Islet precursor cell (in vitro differentiated cells): ENCODE data around the gene HLA-F.

Experiments
- DNase-seq: peaks from one replicate; pipeline ENCODE4 v3.0.0-alpha.2; 2018

Gene HLA-F

DNA sequence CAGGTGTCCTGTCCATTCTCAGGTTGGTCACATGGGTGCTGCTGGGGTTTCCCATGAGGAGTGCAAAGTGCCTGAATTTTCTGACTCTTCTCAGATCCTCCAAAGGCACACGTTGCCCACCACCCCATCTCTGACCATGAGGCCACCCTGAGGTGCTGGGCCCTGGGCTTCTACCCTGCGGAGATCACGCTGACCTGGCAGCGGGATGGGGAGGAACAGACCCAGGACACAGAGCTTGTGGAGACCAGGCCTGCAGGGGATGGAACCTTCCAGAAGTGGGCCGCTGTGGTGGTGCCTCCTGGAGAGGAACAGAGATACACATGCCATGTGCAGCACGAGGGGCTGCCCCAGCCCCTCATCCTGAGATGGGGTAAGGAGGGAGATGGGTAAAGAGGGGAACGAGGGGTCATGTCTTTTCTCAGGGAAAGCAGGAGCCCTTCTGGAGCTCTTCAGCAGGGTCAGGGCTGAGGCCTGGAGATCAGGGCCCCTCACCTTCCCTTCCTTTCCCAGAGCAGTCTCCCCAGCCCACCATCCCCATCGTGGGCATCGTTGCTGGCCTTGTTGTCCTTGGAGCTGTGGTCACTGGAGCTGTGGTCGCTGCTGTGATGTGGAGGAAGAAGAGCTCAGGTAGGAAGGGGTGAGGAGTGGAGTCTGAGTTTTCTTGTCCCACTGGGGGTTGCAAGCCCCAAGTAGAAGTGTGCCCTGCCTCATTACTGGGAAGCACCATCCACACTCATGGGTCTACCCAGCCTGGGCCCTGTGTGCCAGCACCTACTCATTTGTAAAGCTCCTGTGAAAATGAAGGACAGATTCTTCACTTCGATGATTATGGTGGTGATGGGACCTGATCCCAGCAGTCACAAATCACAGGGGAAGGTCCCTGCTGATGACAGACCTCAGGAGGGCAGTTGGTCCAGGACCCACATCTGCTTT lies 2.0 kb downstream of the HLA-F start:
- no peak for DNase-seq

DNA sequence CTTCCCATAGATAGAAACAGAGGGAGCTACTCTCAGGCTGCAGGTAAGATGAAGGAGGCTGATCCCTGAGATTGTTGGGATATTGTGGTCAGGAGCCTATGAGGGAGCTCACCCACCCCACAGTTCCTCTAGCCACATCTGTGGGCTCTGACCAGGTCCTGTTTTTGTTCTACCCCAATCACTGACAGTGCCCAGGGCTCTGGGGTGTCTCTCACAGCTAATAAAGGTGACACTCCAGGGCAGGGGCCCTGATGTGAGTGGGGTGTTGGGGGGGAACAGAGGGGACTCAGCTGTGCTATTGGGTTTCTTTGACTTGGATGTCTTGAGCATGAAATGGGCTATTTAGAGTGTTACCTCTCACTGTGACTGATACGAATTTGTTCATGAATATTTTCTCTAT lies 2.8 kb downstream of the HLA-F start:
- no peak for DNase-seq

DNA sequence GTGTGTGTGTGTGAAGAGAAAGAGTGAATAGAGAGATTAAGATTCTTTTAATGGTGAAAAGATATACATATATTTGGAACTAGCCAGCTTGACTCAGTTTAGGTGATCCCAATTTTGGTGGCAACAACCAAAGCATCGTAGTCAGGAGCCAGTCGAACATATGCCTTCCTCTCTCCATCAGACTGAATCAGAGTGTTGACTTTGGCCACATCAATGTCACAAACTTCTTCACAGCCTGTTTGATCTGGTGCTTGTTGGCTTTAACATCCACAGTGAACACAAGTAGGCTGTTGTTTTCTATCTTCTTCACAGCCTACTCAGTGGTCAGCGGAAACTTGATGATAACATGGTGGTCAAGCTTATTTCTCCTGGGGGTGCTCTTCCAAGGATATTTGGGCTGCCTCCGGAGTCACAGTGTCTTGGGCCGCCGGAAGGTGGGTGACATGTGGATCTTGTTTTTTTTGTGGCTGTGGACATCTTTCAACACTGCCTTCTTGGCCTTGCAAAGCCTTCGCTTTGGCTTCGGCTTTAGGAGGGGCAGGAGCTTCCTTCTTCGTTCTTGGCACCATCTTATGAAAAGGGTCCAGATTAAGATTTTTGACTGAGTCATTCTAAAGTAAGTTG lies 3.4 kb downstream of the HLA-F start:
- no peak for DNase-seq

DNA sequence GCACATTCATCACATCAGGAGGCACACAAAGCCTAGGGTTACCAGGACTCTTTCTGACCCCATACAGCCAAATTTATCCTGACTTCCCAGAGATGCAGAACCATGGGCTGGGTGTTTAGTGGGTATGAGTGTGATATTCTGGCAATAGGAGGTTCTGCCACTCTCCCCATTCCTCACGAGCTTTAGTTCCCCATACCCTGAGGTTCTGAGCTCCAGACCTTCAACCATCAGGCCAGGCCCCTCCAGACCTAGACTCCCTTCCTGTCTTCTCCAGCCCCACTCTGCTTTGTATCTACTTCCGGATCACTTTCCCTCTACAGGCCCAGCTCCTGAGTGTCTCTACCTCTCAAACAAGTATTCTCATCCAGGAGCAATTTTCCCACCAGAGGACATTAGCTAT lies 4.4 kb downstream of the HLA-F start:
- no peak for DNase-seq

DNA sequence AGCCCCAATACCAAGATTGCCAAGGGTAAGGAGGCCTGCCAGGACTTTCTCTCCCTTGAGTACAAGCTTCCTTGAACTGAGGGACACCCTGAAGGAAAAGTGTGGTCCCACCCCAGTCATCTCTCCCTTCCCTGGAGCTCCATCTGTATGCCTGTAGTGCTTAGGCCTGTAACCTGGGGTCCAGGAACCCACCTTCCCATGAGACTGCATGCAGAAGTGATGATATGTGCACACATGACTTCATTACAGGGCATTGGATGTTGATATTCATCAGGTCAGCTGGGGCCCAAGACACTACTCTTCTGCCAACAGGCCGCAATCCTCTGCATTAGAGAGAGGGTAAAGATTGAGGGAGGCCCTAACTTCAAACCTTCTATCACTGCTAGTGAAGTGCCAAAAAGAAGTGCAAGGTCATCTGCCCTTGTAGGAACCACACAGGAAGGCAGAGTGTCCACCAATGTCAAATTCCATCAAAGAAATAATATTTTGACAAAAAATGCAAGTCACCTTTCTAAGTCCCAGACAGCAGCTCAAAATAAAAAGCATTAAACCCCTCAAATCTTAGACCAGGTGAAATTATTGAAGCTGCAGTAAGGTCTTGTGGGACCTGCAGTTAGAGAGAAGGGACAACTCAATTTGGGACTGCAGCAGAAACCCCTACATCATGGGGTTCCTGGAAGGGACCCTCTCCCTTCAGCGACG lies 5.1 kb downstream of the HLA-F start:
- DNase-seq, result no peak

DNA sequence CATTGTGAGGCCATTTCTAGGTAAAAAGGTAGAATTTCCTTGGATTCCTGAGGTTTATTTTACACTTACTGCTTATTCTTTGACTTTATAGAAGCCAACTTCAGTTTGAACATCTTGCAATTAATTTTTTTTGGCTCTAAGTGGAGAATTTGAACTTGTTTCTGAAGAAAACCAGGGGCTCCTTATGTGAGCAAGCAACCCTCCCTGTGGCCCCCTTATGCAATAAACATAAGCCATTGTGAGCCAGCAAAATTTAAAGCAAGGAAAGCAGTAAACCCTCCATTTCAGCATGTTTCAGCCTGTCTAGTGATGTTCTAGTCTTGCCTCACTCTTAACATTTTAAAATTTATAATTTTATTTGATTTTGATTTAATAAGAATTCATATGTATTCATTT lies 5.6 kb downstream of the HLA-F start:
- DNase-seq, result no peak

DNA sequence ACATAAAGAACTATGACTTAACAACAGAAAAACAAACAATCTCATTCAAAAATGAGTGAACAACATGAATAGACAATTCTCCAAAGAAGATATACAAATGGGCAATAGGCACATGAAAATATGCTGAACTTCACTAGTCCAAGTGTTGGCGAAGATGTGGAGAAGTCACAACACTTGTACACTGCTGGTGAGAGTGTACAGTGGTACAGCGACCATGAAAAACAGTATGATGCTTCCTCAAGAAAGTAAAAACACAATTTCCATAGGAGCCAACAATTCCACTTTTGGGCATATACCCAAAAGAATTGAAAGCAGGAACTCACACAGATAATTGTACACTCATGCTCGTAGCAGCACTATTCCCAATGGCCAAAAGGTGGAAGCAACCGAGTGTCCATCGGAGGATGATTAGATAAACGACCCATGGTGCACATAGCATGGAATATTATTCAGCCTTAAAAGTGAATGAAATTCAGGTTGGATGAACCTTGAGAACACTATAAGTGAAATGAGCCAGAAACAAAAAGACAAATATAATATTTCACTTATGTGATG lies 6.6 kb downstream of the HLA-F start:
- DNase-seq, result no peak

DNA sequence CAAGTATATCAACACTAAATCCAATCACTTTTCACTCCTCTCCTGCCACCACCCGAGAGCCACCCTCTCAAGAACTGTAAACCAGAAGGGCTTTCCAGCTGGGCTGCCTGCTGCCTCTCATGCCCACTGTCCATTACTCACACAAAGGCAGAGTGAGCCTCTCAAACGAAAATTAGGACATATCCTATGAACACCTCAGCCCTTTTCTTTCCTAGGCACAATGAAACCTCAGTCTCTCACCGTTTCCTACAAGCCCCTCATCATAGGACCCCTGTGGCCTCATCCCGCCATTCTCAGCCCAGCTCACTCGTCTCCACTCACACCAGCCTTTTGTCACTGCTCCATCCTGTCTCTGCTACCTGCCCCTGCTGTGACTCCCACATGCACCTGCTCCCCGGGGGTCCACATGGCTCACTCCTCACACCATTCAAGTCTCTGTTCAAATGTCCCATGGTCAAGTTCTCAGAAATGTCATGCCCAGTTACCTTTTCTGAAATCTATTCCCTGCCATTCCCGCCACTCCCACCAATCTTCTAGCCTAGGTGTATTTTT lies 7.4 kb downstream of the HLA-F start:
- DNase-seq, result no peak

DNA sequence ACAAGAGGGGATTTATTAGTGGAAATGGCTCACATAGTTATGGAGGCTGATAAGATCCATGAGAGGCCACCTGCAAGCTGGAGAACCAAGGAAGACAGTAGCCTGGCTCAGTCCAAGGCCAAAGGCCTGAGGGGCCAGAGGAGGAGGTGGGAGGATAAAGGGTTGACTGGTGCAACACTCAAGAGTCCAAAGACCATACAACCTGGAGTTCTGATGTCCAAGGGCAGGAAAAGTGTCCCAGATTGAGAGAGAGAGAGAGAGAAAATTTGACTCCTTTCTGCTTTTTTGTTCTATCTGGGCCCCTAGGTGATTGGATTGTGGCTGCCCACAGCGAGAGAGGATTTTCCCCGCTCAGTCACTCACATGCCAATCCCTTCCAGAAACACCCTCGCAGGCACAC lies 8.0 kb downstream of the HLA-F start:
- DNase-seq, result no peak

DNA sequence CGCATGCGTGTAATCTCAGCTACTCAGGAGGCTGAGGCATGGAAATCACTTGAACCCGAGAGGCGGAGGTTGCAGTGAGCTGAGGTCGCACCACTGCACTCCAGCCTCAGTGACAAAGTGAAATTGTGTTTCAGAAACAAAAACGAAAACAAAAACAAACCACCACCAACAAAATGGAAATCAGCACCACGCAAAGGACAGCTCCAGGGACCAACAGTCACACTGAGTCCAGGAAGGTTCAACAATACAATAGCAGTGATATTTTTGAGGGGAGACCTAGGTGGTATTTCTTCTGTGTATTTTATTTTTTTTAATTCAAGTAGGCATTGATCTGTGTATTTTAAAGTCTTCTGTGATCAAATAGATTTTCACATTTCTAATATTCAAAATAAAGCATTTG lies 9.8 kb downstream of the HLA-F start:
- DNase-seq, result no peak

DNA sequence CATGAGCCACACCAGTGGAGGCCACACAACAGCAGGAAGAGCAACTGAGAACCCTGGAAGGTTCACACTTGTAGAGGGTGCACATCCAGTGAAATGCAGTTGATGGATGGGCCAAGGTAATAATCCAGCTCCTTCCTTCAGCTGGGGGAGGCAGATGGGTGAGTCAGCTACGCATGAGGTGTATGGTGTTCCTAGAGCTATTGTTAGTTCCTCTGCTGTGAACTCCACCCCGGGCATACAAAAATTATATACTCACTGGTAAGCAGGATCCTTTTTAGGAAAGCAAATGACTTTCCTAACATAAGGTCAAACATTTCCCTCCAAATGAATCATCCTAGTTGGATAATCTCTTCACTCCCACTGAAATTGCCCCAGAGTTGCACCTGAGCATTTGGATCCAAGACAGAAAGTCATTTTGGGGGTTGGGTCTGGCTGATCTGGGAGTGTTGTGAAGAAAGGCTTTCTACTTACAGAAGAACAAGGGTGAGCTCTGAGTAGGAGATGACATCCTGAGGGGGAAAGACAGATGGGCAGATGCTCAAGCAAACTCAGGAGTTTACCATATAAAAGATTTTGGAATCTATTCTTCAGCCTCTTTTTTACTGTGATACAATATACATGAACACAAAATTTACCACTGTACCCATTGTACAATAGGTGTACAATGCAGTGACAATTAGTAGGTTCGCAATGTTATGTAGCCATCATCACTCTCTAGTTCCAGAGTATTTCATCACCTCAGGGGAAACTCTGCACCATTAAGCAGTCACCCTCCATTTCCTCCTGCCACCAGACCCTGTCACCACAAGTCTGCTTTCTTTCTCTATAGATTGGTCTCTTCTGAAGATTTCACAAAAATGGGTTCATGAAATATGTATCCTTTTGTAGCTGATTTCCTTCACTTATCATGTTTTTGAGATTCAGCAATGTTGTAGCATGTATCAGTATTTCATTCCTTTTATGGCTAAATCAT lies 11.1 kb downstream of the HLA-F start:
- DNase-seq, result no peak

DNA sequence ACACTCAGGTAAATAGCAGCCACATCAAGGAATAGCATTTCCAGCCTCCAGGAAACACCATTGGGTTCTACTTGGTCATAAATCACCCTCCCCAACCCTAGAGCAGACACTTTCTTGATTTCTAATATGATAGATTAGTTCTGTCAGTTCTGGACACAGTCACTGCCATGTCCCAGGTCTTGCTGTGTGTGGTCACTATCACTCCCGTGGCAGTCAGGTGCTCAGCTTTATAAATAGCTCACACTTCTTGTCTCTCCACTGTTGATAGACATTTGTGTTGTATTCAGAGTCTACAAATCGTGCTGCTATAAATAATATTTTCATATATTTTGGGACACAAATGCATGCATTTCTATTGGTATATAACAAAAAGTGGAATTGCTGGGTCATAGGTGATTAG lies 13.3 kb downstream of the HLA-F start:
- no peak for DNase-seq

DNA sequence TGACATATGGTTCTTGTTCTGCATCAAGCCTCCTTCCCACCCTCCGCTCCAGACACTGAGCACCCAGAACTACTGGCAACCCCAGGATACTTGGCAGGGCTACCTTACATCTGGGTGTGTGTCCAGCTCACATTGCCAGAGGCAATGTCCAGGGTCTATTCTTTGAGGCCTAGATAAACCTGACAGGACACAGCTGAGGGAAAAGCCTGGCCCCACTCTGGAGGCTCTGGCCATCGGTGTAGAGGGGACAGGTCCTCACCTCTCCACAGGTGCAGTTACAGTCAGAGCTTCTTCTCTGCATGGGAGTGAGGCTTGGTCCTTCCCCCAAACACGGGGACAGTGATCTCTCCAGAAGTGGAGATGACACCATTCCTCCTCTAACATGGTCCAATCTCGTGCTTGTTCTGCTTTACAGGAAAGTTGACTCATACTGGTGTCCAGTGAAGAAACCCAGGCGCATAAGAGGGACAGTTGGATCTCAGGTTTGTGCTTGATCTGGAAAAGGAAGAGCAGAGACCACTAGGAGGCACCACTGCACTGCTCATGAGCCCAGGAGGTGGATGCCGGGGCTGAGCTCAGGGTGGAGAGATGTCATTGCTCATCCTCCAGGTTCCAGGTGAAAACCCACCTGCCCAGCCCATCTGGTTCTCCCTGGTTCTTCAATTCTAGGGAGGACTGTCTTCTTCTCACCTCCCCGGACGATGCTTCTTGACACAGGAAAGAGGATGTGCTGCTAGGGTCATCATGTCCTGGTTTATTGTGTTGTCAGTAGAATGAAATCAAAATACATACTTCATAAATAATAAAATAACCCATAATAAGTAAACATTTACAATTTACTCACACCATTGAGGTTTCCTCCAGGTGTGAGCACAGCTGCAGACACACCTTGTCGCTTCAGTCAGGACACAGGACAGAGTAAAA lies 14.7 kb downstream of the HLA-F start:
- DNase-seq, result peak; percentile 90

DNA sequence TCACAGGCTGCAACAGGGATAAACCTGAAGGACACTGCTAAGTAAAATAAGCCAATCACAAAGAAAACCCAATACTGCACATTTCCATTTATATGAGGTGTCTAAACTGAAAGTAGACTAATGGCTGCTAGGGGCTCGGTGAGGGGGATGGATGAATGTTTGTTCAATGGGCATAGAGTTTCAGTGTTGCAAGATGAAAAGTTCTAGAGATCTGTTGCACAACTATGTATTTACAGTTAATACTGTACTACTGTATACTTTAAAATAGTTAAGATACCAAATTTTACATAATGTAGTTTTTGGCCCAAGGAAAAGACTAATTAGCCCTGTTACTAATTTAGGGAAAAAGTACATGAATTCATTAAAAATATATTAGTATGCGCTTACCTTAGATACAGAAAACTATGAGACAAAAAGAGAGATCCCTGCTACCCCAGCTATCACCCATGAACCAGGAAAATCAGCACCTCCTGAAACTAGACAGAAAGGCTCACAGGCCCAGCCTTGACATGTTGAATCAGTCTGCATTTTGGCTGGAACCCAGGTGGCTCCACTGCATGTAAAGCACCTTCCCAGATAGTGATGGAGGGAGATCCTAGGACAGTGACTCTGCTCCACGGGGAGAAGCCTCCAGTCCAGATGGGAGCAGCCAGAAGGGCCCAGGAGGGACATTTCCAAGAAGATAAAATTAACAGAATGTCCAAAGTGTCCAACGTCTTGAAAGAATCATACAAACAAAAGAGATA lies 16.1 kb downstream of the HLA-F start:
- DNase-seq, result peak; percentile 26

DNA sequence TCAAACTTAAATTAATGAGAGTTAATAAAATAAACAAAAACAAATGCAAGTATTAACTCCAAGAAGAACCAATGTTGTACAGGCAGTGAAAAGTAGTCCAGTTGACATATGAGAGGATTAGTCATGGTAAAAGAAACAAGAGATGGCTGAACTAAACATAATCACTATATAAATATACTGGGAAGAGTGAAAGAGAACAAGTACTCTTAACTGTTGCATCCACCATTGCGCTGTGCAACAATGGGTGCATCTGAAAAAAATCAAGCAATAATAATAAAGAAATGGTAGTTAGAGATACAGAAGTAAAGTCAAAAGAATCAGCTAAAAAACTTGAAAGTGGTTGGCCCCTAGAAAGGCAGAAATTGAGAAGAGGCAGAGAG lies 16.6 kb downstream of the HLA-F start:
- DNase-seq, result no peak

DNA sequence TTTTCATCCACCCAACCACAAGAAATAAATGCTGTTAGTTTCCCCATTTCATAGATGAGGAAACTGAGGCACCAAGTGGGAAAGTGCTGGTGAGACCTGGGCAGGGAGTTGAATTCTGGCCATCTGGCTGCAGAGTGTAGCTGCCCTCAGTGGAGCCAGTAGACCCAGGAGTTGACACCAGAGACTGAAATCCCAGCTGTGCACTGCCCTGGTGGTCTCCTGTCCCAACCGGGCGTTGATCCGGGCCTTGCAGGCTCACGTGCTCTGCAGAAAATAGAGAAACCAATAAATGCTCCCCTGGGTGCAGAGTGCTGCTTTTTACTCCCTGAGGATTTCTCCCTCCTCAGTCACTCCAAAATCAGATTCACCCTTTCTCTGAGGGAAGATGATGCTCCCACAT lies 18.4 kb downstream of the HLA-F start:
- DNase-seq, result no peak

DNA sequence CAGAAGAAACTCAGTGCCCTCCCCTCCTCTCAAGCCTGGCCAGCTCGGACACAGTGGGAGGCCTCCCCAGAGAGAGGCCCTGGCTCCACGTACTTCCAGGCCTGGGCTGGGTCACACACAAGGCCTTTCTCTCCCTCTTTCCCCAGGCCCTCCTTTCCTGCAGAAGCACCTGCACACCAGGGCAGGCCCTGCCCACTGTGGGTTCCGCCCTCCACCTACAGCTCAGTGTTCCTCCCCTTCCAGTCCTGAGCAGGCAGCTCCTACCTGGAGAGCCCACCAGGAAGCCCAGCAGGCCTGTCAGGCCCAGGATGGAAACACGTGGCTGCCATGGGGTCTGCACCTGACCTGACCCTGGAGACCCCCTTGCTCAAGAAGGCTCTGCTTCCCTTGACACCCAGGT lies 18.9 kb downstream of the HLA-F start:
- no peak for DNase-seq

DNA sequence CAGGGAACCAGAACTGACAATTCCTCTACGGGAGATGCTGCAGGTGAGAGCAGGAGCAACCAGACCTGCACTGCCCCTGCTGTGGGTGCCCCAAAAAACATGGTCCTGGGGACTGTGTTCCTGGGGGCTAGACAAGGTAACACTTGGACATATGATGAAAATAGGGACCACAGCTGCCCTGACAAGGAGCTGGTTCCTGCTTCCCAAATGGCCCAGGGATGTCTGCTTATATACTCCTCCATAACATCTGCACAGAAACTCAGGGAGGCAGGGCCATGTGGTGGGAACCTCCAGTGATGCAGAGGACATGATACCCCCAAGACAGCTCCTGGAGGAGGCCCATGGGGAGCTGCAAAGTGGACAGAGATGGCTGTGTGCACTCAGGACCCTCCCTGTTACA lies 19.8 kb downstream of the HLA-F start:
- DNase-seq, result peak; percentile 44

DNA sequence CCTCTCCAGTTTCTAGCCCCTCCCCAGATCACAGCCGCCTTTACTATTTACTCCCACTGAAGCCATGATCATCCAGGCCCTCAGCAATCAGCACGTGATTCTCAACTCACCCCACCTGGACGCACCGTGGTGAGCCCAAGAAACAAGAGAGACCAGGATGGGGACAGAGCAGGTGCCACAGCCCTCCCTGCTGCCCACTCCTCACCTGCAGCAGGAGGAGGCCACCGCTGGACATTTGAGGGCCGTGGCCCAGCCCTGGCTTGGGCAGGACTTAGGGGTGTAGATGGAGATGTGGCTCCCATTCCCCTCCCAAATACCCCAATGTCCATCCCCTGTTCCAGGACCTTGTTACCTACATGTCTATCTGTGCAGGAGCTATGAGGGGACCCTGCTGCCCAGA lies 20.3 kb downstream of the HLA-F start:
- peak; percentile 48 for DNase-seq

DNA sequence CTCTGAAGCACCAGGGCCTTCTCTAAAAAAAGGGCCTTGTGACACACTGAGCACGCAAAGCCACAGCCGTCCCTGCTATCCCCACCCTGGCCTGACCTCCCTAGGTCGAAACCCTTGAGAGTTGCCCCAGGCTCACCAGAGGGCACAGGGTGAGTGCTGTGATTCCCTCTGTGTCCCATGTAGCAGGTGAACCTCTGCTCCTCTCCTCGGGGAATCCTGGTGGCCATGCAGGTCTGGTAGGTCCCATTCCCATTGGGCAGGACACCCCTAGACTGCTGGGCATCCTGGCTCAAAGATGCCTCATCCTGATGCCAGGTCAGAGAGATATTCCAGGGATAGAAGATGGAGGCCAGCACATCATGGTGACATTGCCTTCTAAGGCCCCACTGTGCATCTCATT lies 20.9 kb downstream of the HLA-F start:
- no peak for DNase-seq
